Measurements from ENCODE around the gene PLK3.
"Not testable (repeated sequence)": the region's sequence is repeated elsewhere in the genome, so short reads cannot be mapped to it uniquely, and the experiment has no call there.

Gene PLK3

DNA sequence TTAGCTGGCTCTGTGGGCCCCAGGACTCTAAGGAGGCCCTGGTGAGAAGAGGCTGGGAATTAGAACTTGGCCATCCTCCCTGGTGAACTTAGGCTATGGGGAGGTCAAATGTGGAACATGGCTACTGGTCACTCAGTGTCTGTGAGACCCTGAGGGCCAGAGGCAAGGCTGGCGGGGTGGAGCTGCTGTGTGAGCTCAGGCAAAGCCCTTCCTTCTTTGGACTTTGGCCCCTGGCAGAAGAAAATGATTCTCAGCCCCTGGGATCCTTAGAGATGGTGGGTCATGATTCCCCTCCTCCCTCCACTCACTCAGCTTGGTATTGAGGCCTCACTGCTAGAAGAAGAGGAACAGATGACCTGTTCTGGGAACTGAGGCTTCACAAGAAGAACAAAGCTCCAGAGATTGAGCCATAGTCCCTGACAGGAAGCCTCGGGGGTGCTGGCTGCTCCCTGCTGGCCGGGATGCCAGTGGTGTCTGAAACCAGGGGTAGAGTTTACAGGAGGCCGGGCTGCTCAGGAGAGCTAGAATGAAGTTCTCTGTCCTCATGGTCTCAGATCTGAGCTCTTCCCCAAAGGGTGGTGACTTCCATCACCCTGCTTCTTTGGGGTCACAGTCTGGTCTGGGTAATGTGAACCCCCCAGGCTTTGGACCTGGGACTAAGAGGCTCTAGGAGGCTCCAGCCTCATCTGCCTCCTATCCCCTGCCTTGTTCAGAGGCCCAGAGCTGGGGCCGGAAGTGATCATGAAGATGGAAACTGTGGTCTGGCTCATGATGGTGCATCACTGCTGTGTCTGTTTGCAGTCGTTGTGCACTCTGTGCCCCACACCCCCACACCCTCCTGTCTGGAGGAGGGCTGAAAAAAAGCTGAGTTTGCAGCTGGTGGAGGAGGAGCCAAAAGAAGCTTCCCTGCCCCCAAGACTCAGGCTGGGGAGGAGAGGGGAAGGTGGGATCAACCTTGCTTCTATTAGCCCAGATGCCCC lies 9.1 kb downstream of the PLK3 start:
- DNase-seq (ENCODE audit: low read depth), result peak; percentile 78

DNA sequence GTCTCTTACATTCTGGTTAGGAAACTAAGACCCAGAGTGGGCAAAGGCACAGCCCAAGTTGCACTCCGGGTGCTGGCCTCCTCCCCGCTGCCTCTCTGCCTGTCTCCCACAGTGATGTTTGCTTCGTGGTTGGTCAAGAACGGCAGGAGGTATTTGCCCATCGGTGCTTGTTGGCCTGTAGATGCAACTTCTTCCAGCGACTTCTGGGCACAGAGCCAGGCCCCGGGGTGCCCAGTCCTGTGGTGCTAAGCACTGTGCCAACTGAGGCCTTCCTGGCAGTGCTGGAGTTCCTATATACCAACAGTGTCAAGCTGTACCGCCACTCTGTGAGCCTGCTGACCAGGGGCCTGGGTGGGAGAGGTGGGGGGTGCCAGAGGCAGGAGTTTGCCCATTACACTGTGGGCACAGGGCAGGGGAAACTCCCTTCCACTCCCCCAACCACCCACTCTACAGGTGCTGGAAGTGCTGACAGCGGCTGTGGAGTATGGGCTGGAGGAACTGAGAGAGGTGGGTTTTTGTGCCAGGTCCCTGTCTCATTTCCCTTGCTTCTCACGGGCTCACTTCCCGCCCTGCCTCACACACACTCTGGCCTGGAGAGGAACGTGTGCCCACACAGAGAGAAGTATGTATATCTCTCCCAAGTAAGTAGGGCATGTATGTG lies 10.1 kb downstream of the PLK3 start:
- no peak for DNase-seq (ENCODE audit: low read depth)

DNA sequence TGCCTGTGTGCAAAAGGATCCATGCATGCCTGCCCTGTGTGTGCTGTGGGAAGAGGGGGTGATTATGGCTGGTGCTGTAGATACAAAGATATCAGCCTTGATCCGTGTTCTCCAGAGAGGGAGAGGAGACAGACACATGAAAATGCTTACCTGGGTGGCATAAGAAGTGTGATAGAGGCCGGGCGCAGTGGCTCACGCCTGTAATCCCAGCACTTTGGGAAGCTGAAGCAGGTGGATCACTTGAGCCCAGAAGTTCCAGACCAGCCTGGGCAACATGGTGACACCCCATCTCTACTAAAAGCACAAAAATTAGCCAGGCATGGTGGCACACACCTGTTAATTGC lies 10.6 kb downstream of the PLK3 start:
- DNase-seq (ENCODE audit: low read depth), result not testable (repeated sequence)

DNA sequence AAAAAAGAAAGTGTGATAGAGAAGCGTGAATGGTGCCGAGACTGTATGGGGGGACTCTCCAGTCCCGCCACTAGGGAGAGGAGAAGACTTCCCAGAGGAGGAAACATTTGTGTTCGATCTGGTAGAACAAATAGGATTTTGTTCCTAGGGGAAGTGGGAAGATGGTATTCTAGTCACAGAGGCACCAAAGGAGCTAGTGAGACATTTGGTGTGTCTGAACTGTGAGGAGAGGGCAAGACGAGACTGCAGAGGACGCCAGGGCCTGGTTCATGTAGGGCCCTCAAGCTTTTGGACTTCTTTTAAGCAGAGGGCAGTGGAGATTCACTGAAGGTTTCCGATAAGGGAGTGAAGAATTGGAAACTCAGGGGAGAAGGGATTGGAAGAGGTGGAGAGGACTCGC lies 11.1 kb downstream of the PLK3 start:
- no peak for DNase-seq (ENCODE audit: low read depth)

DNA sequence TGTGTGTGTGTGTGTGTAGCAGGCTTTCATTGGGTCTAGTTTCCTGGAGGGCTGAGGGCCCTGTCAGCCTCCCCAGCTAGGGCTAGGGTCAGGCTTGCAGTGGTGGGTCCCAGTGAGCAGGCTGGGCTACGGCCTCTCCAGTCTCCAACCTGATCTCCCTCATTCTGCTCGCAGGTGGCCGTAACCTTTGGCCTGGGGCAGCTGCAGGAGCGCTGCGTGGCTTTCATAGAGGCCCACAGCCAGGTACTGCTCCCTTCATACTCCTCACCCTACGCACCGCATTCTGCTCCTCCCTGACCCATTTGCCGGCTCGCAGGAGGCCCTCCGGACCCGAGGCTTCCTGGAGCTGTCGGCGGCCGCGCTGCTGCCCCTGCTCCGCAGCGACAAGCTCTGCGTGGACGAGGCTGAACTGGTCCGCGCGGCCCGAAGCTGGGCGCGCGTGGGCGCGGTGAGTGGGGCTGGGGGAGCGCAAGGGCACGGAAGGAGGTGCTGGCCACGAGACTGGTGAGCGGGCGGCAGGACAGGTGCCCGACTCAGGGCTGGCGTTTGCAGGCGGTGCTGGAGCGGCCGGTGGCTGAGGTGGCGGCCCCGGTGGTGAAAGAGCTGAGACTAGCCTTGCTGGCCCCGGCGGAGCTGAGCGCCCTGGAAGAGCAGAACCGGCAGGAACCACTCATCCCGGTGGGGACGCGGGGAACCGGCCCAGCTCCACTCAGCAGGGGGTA lies 12.8 kb downstream of the PLK3 start:
- DNase-seq (ENCODE audit: low read depth), result no peak

DNA sequence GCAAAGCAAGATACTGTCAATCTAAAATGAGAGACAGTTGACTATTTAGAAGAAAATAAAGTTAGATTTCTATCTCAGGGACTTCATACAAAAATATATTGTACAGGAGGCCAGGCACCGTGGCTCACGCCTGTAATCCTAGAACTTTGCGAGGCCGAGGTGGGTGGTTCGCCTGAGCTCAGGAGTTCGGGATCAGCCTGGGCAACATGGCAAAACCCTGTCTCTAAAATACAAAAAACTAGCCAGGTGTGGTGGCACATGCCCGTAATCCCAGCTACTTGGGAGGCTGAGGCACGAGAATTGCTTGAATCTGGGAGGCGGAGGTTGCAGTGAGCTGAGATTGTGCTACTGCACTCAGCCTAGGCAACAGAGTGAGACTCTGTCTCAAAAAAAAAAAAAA lies 15.7 kb downstream of the PLK3 start:
- not testable (repeated sequence) for DNase-seq (ENCODE audit: low read depth)

DNA sequence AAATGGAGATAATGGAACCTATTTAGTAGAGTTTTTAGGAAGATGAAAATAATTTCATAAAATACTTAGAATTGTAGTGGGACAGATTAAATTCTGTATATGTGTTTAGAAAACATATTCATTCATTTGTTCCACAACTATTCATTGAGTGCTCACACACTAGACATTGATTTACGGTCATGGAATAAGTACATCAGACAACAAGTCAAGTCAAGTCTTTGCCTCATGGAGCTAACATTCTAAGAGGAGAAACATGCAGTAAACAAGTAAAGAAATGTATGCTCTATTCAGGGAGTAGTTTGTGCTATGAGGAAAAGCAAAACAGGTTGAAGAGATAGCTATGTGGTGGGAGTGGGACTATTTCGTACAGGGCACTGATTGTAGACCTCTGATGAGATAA lies 17.1 kb downstream of the PLK3 start:
- no peak for DNase-seq (ENCODE audit: low read depth)

DNA sequence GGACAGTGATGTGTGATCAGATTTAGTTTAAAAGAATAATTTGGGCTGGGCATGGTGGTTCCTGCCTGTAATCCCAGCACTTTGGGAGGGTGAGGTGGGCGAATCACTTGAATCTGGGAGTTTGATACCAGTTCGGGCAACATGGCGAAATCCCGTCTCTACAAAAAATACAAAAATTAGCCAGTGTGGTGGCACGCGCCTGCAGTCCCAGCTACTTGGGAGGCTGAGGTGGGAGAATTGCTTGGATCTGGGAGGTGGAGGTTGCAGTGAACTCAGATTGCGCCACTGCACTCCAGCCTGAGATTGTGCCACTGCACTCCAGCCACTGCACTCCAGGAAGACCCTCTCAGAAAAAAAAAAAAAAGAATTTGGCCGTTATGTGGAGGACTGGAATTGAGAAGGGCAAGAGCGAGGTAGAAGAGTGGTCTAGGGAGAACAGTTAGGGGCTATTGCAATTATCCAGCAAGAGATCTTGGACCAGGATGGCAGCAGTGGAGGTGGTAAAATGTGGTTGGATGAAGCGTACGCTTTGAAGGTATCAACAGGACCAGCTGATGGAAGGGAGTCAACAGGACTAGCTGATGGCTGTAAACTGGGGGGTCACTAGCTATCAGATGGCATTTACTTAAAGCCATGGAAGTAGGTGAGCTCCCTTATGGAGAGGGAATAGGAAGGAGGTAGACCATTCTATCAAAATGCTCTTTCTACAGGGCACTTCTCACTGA lies 17.8 kb downstream of the PLK3 start:
- no peak for DNase-seq (ENCODE audit: low read depth)

DNA sequence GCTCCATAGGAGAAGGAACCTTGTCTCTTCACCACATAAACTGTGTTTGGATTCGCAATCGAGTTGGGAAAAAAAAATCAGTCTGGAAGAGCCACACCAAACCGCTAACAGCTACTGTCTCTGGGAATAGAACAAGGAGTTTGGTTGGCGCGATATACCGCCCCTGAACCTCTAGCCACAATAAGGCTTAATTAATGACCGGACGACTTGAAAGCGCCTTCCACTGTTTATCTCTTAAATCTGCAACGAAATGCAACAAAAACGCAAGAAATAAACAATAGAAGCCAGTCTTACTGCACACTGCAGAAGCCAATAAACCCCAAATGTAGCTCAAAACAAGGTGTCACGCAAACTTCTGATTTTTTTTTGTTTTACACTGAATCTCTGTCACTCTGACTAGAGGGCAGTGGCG lies 19.0 kb downstream of the PLK3 start:
- no peak for DNase-seq (ENCODE audit: low read depth)

DNA sequence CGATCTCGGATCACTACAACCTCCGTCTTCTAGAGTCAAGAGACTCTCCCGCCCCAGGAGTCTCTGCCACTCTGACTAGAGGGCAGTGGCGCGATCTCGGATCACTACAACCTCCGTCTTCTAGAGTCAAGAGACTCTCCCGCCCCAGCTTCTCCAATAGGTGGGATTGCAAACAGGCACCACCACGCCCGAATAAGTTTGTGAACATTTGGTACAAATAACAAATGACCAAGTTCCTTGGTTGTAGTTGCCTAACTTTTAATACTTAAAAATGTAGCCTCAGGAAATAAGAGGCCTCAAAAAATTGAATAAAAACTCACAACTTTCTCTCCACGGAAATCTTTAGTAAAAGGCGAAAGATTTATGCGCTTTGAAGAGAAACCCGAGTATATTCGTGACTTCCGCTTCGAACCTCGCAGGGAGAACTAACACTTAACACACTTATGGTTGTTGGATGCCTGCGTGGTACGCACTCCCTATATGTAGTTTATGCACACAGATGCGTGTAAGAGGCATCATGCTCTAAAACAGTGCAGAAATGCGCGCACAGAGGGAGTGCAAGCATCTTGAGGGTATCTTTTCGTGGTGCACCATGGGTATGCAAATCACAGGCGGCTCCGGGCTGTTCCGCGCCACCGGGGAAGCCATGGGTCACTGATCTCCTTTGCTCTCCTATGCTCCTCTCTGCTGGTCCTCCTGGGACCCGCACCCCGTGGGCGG lies 19.6 kb downstream of the PLK3 start:
- DNase-seq (ENCODE audit: low read depth), result peak; percentile 70

DNA sequence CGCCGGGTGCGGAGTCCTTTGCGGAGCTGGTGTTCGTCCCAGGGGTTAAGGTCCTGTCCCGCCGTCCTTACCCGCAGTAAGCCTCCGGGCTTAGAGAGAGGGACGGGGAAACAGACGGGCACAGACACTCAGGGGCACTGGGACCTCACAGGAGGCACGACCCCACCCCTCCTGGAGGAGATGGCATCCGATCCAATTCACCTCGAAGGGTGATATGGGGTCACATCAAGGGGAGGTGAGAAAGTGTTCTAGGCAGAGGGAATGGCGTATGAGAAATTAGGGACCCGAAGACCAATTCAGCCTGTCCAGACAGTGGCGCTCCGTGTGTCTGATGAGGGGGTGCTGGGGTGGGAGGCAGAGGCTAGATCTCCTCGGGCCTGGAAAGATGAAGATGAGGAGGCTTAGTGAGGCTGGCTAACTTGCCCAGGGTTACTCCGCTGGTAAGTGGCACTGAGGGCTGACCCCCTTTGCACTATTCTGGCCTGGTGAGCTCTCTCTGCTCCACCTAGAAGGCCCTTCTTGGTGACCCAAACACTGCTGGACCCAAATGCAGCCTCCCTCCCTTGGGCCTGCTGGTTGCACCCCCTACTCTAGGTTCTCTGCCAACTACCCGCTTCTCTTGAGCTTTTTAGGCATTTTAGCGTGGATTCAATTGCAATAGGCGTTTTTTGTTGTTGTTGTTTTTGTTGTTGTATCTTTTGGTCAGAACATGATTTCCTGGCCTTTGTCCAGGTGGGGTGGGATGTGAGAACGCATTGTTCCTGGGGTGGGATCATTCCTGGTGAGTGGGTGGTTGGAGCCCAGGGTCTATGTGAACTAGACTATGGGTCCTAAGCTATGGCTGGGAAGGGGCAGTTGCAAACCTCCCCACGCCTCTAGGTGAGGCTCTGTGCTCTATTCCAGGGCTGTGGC lies 20.4 kb downstream of the PLK3 start:
- DNase-seq (ENCODE audit: low read depth), result no peak

DNA sequence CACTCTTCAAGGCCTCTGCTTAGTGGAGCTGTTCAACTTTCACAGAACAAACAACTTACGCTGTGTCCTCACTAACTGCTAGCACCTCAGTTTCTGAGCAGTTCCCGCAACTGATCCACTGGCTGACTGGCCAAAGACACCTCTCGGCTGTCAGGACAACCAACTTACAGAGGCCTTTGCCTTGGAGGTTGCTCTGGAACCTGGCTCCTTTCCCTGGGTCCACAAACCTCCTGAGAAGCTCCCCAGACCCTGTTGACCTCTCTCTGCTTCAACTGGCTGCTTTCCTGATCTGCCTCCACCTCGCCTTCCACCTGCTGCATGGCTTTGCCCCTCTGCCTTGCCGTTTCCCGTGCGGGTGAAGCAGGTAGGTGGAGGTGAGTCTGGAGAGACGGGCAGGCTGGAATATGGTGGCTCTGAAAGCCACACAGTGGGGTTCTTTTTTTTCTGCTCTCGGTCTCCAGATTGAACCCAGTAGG lies 21.1 kb downstream of the PLK3 start:
- DNase-seq (ENCODE audit: low read depth), result no peak

DNA sequence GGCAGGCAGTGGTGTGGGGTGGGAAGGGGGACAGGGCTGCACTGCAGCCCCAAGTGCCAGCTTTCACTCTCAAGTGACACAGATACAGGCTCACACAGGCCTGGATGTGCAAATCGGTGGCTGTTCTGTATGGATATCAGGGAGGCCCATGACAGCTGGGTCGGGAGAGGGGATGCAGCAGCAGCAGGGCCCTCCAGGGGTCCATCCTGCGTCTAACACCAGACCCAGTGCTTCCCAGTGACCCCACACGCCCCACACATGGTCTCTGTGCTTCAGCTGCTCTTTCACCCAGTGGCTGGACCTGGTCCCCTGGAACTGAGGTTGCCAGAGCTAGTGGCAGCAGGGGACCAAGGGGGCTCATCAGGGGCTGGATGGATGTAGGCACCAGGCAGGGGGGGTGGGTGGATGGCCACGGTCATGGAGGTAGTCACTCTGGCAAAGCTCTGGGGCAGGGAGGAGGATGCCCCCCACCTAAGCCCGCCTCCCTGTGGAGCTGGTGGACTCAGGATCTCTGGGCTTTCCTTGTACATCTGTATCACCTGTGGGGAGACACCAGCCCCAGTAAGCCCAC lies 22.0 kb downstream of the PLK3 start:
- DNase-seq (ENCODE audit: low read depth), result no peak

DNA sequence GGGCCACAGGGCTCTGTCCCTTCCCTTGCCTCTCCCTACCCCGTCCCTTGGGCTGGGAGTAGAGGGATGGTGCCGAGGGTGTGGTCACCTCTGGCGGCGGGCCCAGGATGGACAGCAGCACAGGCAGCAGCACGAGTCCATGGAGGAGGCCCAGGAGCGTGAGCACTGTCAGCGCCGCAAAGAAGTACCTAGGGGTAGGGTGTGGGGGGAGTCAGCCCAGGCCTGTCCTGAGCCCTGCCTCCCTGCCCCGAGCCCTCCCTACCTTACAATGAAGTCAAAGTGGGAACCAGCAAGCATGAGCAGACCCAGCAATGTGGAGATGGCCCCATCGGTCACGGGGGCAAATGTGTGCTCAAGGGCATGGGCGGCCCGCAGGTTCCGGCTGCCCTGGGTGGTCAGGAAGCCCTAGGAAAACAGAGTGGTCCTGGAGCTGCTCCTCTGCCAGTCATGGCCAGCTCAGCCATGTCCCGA lies 22.8 kb downstream of the PLK3 start:
- no peak for DNase-seq (ENCODE audit: low read depth)

DNA sequence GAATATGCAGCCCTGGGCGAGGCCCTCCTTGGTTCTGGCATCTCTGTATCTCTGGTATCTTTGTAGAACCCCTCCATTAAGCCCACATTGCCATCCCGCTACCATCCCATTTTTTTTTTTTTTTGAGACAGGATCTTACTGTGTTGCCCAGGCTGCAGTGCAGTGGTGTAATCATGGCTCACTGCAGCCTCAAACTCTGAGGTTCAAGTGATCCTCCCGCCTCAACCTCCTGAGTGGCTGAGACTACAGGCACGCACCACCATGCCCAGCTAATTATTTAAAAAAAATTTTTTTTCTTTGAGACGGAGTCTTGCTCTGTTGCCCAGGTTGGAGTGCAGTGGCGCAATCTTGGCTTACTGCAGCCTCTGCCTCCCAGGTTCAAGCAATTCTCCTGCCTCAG lies 24.2 kb downstream of the PLK3 start:
- not testable (repeated sequence) for DNase-seq (ENCODE audit: low read depth)

DNA sequence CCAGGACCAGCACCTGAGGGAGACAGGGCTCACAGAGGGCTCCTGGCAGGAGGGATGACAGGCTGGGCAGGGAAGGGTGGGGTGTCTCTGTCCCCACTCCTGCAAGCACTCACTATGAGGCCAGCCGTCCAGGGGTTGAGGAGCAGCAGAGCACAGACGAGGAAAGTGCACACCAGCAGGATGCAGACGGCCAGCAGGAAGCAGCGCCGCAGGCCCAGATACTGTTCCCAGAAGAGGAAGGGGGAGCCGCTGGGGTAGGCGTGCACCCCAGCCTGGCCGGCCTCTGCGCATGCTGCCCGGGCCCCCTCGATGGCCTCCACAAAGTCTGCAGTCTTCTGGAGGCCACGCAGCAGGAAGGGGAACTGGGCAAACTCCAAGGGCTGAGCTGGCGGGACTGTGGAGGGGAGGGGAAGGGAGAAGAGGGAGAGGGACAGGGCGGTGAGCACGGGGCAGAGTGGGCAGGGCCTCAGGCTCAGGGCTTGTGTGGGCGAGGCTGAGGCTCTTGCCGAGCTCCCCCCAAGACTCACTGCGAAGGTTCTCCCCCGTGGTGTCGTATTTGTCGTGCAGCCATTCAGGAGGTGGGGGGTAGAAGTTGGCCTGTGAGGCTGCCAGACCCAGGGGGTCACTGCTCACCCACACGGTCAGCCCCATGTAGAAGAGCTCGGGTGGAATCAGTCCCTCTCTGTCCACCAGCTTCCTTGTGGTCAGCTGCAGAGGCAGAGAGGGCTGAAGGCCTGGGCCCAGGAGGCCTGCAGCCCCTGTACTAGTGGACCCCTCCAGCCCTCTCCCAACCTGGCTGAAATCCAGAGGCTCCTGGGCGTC lies 26.4 kb downstream of the PLK3 start:
- no peak for DNase-seq (ENCODE audit: low read depth)

DNA sequence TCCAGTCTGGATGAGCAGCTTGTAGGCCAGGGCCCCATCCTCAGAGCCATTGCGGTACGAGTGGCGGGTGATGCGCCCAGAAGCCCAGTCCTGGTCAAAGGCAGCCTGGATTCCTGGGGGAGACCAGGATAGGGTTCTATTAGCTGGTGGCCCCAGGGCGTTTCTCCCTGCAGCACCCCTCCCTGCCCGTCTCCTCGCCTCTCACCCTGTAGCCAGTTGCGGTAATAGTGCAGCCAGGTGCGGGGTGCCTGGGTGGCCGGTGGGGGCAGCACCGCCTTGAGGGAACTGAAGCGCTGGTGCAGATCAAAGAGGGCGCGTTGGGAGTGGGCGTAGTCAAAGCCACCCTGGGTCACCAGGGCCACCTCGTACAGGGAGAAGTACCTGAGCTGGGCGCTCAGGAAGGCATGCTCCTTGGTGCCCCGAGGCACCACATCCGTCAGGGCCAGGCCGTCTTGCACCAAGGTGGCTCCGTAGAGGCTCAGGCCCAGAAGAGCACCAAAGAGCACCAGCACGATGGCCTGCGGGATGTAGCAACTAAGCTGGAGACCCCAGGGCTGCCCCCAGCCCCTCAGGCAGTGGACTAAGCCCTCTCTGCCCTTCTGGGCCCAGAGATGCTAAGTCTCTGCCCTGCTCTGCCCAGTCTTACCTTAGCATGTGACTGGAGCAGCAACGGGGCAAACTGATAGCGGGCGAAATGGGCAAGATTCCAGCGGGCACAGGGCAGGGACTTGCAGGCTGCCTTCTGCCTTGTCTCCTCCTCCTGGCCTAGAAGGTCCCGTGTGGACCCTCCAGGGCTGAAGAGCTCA lies 27.2 kb downstream of the PLK3 start:
- no peak for DNase-seq (ENCODE audit: low read depth)
